Keratinocyte (primary cell): ENCODE measurements around the gene NTHL1.

Experiments
- EZH2 ChIP-seq: IDR thresholded peaks from one replicate; pipeline ENCODE4 v1.6.1; 2012; ENCODE audit warnings: inconsistent platforms, mild to moderate bottlenecking, low read length, moderate library complexity
- TF ChIP-seq, protein P1 (sequence below), 3 experiments: IDR thresholded peaks in 1 of 3; conservative IDR thresholded peaks in 1 of 3; optimal IDR thresholded peaks in 1 of 3; 2 replicates in 2 of 3; 3 replicates in 1 of 3; pipeline versions ENCODE3 to v1.5.1; 2011; ENCODE audit warnings: low read length in 3 of 3, mild to moderate bottlenecking in 3 of 3, moderate library complexity in 2 of 3, control low read depth in 1 of 3, inconsistent platforms in 1 of 3; ENCODE audit not compliant: insufficient read depth in 2 of 3; ENCODE audit errors: extremely low read depth in 1 of 3

DNA sequence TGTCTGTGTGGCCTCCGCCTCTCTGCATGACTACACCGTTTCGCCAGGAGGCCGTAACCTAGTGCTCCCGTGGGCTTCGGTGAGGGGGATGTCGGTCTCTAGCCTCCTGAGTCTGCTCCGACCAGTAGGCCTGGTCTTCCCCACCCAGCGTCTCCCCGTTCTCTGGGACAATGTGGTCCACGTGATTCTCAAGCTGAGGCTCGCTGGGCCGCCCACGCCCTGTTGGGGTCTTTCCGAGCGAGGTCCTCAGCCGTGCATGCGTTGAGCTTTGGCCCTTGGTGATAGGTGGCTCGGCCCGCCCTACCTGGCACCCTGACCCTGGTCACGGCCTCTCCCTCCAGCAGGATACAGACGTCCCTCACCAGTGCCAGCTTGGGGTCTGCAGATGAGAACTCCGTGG is 31.1 kb upstream of the NTHL1 start:
- TF ChIP-seq EZH2: no peak
- TF ChIP-seq, protein P1, sequence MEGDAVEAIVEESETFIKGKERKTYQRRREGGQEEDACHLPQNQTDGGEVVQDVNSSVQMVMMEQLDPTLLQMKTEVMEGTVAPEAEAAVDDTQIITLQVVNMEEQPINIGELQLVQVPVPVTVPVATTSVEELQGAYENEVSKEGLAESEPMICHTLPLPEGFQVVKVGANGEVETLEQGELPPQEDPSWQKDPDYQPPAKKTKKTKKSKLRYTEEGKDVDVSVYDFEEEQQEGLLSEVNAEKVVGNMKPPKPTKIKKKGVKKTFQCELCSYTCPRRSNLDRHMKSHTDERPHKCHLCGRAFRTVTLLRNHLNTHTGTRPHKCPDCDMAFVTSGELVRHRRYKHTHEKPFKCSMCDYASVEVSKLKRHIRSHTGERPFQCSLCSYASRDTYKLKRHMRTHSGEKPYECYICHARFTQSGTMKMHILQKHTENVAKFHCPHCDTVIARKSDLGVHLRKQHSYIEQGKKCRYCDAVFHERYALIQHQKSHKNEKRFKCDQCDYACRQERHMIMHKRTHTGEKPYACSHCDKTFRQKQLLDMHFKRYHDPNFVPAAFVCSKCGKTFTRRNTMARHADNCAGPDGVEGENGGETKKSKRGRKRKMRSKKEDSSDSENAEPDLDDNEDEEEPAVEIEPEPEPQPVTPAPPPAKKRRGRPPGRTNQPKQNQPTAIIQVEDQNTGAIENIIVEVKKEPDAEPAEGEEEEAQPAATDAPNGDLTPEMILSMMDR (optimal IDR thresholded peaks at IDR 0.05 in 1 of 3, IDR thresholded peaks at IDR 0.05 in 1 of 3, conservative IDR thresholded peaks at IDR 0.05 in 1 of 3; ENCODE audit: extremely low read depth in 1 of 3, insufficient read depth in 2 of 3, low read length in 3 of 3): no peak
